GM21526 (cell line): ENCODE measurements around the gene PRKAB1.
A peak's percentile ranks its signal among the peaks of the same experiment; 100 is the strongest.
"Not testable (repeated sequence)": the region's sequence is repeated elsewhere in the genome, so short reads cannot be mapped to it uniquely, and the experiment has no call there.

Experiments
- ATAC-seq: cut with Tn5 transposase; IDR thresholded peaks from one replicate; pipeline ENCODE4 v1.9.1; 2021; ENCODE audit warnings: moderate library complexity; ENCODE audit not compliant: unreplicated experiment, low FRiP score

The PRKAB1 gene, protein sequence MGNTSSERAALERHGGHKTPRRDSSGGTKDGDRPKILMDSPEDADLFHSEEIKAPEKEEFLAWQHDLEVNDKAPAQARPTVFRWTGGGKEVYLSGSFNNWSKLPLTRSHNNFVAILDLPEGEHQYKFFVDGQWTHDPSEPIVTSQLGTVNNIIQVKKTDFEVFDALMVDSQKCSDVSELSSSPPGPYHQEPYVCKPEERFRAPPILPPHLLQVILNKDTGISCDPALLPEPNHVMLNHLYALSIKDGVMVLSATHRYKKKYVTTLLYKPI

DNA sequence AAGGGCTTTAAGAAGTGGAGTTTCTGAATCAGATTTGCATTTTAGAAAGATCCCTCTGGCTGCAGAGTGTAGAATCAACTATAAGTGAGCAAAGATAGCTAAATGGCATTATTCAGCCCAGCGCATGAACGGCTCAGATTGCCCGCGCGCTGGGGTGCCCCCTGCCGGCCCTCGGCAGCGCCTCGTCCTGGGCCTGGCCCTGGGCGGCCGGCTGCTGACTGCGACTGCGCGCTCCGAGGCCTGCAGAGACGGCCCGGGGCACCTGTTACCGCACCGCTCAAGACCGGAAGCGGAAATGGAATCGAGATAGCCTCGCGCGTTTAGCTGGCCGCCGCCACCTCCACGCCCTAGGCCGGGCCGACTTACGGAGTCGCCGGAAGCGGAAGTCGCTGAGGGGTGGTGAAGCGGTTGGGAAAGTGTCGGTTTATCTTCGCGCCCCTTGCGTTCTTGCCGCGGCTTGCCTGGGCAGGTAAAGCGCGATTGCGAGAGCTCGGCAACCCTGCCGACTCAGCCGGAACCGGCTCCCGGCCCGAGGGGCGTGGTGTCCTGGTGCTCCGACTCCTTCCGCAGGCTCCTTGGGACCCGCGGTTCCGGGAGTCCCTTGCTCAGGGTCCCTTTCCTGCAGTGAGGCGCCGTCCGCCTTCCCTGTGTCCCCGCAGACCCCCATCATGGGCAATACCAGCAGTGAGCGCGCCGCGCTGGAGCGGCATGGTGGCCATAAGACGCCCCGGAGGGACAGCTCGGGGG lies at the start of gene PRKAB1:
Gene PRKAB1 (plus strand): TSS at position 557 of the 747 bp plus-strand sequence. CDS start 112 bp downstream, at position 669.
- ATAC-seq = peak; percentile 94

DNA sequence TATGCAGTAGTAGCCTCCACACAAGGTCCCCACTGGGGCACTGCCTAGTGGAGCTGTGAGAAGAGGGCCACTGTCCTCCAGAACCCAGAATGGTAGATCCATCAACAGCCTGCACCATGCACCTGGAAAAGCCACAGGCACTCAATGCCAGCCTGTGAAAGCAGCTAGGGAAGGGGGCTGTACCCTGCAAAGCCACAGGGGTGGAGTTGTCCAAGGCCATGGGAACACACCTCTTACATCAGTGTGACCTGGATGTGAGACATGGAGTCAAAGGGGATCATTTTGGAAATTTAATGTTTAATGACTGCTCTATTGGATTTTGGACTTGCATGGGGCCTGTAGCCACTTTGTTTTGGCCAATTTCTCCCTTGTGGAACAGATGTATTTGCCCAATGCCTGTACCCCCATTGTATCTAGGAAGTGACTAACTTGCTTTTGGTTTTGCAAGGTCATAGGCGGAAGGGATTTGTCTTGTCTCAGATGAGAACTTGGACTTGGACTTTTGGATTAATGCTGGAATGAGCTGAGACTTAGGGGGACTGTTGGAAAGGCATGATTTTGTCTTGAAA lies 49.5 kb upstream of the PRKAB1 start:
- ATAC-seq = not testable (repeated sequence)

DNA sequence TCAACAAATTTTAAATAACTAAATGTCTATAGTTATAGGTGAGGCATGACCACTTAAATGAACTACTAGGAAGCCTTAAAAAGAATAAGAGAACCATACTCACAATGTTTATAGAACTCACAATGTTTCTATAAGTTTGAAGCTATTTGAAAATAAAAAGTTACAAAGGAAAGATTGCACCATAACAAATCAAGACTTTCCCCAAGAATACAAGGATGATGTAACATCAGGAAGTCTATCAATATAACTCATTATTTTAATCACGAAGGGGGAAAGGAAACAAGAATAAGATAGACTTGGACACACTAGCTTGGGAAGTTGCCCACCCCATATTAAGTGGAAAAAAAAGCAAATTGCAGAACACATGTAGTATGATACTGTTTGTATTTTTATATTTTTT lies 47.4 kb upstream of the PRKAB1 start:
- ATAC-seq = no peak

DNA sequence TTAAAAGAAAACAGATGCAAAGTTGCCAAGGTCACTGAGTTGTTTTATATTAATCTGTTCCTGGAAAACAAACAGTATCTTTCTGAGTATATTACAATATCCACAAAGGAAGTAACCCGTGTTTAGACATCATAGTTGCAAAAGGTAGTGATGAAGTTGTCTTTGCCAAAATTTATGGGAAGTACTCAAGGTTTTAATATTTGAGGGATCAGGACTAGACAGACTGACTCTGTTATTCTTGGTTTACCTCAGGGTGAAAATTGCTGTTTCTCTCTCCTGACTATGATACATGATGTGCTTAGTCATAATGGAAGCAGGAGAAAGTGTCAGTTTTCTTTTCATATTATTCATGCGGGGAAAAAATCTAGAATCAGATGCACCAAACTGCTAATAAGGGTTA lies 46.1 kb upstream of the PRKAB1 start:
- ATAC-seq = no peak

DNA sequence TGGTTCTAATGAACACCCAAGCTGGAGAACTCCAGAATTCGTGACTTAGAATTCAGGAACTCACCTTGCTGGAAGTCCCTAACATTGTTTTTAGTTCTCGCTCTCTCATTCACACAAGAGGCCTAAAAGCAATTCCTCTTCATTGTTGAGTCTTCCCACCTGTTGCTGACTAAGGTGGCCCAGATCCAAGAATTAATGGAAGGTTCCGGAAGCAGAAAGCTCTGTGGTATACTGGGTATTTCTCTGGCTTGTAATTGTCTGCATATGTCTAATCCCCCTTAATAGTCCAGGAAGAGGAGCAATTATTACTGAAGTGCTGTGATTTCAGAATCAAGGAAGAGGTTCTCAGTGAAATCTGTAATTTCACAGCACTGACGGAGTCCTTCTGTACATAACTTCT lies 43.0 kb upstream of the PRKAB1 start:
- no peak for ATAC-seq

DNA sequence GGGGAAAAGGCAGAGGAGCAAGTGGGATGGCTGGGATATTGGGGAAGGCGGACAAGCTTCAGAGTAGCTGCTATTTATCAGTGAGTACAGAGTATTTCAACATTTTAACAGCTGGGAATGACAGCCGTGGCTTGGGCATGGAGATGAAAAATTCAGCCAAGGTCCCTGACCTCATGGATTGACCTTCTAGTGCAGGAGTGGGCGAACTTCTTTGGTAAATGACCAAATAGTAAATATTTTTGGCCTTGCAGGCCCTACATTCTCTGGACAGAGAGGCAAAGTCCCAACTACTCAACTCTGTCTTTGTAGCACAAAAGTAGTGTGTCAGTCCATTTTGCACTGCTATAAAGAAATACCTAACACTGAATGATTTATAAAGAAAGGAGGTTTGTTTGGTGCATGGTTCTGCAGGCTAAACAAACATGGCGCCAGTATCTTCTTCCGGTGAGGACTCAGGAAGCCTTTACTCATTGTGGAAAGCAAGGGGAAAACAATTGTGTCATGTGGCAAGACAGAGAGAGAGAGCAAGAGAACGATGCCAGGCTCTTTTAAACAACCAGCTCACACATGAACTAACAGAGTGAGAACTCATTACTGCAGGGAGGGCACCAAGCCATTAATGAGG lies 40.8 kb upstream of the PRKAB1 start:
- no peak for ATAC-seq

DNA sequence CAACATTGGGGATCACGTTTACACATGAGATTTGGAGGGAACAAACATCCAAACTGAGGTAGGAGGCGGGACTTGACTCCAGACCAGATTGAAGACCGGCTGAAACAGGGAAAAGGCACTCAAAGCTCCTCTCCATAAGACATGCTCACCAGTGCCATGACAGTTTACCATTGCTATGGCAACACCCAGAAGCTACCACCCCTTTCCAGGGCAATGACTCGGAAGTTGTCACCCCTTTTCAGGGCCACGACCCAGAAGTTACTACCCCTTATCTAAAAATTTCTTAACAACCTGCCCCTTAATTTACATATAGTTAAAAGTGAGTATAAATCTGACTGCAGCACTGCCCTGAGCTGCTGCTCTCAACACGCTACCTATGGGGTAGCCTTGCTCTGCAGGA lies 40.2 kb upstream of the PRKAB1 start:
- ATAC-seq = no peak

DNA sequence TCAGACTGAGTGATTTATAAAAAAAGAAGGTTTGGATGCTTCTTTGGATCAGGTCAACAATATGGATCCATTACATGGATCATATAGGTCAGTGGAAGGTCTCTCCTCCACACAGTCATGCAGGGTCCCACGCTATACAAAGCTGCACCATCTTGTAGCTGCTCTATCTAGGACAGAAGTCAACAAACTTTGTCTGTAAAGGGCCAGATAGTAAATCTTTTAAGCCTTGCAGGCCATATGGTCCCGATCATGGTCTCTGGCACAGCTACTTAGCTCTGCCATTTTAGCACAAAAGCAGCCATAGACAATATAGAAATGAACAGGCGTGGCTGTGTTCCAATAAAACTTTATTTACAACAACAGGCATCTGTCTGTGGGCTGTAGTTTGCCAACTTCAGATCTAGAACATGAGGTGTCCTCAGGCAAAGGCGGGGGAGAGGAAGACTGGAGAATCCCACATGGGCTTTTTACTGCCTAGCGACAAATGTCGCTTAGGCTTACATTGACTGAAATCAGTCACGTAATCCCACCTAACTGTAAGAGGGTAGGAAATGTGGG lies 37.6 kb upstream of the PRKAB1 start:
- ATAC-seq = no peak

DNA sequence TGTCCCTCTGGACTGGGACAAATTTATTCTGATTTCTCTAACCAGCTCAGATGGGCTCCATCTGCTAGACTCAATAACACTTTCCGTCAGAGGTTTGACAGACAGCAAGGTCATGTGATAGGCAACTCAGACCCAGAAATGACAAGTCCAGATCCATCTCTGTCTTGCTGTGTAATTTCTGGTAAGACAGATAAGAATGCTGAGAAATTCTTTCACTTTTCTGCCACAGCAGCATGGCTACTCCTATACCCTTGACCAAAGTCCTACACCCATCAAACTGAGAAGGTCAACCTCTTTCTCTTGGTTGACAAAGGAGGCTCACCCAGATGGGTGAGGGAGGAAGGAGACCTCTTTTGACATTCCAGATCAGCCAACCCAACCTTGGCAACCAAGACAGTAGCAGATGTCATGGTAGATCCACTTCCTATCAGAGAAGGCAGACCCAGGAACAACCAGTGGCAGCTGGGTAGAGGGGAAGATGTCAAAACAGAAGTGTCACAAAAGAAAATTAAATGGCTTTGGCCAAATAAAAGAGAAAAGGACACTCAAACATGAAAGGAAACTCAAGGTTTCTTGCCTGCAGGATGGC lies 36.9 kb upstream of the PRKAB1 start:
- ATAC-seq = no peak

DNA sequence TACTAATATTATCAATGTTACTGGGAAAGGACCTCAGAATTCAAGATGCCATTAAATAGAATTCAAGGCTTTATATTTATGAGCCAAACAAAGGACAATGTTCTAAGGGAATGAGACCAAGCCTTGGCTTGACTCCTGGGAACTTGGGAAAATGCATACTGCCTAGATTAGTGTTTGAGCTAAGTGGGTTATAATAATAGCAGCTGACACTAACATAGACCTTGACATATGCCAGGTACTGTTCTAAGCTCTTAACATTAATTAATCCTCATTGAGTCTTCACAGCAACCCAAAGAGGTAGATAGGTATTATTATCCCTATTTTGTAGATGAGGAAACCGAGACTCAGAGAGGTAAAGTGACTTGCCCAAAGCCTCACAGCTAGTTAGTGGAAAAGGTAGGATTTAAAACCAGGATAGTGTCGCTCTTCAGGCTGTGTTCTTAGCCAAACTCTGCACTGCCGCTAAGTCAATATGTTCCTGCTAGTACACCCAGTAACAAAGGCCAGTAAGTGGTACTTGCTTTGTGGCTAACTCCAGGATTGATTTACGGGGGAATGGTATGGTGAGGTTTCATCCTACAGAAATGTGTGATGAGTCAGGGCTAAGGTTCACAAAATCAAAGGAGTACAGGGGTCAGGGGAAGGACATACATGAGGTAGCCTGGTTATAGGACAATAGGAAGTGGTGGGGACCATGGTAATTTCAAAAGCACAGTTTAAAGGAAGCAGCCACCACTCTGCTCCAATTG lies 35.8 kb upstream of the PRKAB1 start:
- ATAC-seq = no peak

DNA sequence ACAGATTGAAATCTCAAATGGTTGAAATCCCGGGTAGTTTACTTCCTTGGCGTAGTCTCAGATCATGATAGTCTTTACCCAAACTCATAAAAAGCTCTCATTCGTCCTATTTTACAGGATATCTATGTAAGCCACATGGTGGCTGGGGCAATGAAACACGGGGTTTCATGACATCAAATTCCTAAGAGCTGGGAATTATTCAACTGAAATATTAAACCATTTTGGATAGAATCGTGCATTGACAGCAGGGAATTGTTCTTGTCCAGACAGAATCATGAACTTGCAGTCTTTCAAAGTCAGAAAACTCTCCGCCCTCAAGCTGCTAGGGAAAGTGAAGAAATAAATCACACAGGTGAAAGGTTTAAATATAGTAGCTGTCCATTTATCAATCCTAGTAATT lies 33.2 kb upstream of the PRKAB1 start:
- no peak for ATAC-seq

DNA sequence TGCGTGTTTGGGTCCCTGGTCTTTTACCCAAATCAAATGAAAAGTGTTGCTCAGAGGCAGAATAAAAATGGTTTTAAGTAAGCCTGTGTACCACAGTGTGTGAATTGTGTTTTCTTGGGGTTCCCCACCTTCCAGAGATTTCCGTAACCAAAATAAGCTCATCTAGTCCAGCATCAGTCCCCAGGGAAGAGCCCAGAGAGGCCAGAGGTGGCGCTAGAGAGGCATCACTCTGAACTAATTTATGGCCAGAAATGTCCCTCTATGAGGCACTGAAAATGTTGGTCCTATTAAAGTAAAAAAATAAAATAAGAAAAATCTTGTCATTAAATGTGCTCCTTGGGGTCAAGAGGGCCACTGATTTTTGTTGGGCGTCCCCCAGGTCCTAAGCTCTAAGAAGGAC lies 24.9 kb upstream of the PRKAB1 start:
- ATAC-seq = no peak

DNA sequence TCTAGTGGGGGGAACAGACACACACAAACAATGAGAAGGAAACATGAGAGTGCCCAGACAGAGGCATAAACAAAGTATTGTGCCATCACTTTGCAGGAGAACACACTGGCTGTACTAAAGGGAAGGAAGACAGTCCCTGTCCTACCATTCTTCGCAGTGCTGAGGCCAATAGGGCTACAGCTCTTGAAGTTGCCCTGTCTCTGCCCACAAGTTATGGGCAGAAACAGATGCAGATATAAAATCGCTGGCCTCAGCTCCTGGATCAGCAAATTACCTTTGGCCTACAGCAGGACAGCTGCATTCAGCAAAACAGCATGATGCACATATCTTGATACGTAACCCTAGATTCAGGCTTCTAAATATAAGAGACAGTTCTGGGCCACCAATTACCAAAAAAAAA lies 23.0 kb upstream of the PRKAB1 start:
- no peak for ATAC-seq

DNA sequence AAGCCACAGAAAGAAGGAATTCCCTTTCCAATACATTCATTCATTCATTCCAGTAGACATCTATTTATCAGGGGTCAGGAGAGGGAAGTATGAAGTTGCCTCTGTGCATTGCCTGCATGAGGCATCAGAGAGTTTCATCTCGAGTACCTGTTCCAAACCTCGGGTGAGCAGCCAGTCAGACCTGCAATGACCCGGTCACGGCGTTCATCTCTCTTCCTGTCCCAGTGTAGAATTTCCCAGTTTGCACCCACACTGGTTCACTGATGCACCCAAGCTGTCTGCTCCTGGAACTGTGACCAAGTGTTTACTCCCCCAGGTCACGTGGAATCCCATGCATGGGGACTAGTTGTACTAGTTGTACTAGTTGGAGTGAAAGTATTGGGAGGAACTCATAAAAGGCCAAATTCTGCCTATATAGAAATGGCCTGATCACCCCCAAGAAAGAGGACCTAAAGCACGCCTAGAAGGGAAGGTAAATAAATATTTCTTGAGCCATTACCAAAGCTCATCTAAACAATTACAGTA lies 22.3 kb upstream of the PRKAB1 start:
- ATAC-seq = no peak

DNA sequence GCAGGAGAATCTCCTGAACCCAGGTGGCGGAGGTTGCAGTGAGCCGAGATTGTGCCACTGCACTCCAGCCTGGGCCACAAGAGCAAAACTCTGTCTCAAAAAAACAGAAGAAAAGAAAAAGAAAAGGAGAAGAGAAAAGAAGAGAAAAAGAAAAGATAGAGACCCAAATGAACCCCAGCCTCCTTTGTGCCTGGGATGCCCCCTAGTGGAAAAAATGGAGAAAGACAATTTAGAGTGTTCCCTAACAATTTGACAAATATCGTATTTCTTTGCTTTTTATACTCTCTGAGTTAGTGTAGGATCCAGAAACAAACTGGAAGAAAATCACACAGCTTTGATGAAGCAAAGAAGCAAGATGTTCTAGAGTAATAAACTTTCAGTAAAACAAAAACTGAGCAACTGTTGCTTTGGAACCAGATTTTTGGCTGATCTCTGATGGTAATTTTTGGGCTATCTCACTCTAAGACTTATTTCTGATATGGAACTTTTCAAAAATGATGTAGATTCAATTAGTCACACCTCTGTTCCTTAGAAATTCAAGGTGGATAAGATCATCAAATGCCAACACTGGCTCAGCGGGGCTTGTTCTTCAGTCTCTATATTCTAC lies 18.6 kb upstream of the PRKAB1 start:
- ATAC-seq = no peak

DNA sequence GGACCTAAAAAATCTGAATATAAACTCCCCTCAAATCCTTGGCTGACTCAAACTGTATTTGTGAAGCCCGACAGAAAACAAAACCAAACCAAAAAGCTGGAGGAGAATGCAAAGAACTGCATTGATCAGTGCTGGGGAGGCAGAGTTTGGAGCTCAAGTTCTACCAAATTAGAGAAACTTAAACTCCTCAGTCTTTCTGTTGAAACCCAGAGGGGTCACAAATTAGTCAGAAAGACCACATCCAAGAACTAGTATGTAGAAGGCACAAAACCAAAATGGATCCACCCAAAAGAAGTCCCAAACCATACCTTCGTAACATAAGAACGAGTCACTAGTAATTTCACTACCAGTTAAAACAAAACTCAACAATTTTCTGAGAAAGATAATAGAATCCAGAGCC lies 15.3 kb upstream of the PRKAB1 start:
- no peak for ATAC-seq

DNA sequence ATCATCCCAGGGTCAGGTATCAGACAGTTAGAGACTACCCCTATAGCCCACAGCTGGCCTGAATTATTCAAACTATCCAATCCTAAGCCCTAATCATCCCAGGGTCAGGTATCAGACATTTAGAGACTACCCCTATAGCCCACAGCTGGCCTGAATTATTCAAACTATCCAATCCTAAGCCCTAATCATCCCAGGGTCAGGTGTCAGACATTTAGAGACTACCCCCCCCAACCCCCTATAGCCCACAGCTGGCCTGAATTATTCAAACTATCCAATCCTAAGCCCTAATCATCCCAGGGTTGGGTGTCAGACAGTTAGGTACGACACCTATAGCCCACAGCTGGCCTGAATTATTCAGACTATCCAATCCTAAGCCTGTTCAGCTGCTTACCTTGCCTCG lies 10.9 kb upstream of the PRKAB1 start:
- not testable (repeated sequence) for ATAC-seq

DNA sequence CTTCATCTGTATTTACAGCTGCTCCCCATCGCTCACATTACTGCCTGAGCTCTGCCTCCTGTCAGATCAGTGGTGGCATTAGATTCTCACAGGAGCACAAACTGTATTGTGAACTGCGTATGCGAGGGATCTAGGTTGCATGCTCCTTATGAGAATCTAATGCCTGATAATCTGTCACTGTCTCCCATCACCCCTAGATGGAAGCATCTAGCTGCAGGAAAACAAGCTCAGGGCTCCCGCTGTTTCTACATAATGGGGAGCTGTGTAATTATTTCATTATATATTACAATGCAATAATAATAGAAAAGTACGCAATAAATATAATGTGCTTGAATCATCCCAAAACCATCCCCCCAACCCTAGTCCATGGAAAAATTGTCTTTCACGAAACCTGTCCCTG lies 9.8 kb upstream of the PRKAB1 start:
- not testable (repeated sequence) for ATAC-seq

DNA sequence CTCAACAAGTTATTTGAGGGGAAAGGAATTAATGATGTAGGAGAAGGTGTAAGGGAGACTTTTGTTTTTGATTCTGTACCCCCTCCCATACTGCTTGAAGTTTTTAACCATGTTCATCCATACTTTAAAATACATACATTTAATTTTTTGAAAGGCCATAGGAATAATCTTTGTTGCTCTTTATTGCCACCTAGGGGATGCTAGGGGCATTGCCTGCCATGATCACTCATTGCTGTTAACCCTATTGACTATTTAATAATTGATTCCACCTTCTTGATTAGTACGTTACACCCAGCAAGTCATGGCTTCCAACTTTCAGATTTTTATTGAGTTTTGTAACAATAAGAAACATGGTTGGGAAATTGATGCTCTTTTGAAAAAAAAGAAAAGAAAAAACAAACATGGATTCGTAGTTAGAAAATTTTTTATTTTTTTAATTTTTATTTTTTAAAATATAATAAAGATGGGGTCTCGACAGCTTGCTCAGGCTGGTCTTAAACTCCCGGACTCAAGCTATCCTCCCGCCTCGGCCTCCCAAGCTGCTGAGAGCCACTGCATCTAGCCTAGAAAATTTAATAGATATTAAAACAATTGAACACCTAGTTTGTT lies 8.5 kb upstream of the PRKAB1 start:
- peak; percentile 61 for ATAC-seq
